B cell (primary cell): ENCODE measurements around the gene BTAF1. TPM values are rescaled to one million over a fixed set of nuclear protein-coding genes. Genes with fewer than 3 reads are reported as not detected.

Experiments
- ATAC-seq: fragments of 200-7000 bp; cut with Tn5 transposase; one replicate; pipeline ENCODE4 v1.10.0; 2021; ENCODE audit warnings: low read depth, mild to moderate bottlenecking, moderate number of reproducible peaks, moderate library complexity
- CTCF ChIA-PET: fragments of 350-600 bp; sonication (Branson Sonifier 250); formaldehyde crosslinking; loops from one replicate; lab custom pipeline; 2021; ENCODE audit warnings: antibody characterized with exemption, inconsistent platforms; lab: Charles Lee
- POLR2A ChIA-PET: fragments of 350-600 bp; sonication (Branson Sonifier 250); formaldehyde crosslinking; loops from one replicate; lab custom pipeline; 2021; ENCODE audit warnings: antibody characterized with exemption; lab: Charles Lee
- DNase-seq: peaks from one replicate; pipeline ENCODE4 v3.0.0; 2013
- H2AFZ ChIP-seq: 2 replicates; pipeline ENCODE4 v1.6.1; 2012; ENCODE audit warnings: mild to moderate bottlenecking, low read depth, low read length; ENCODE audit not compliant: insufficient read depth, poor library complexity, severe bottlenecking
- H3K27ac ChIP-seq, 2 donors: 1 replicate in 1 of 2; 2 replicates in 1 of 2; pipeline ENCODE4 v1.5.1; 2012 to 2013; ENCODE audit warnings: low read length in 2 of 2, mild to moderate bottlenecking in 2 of 2, moderate library complexity in 1 of 2
- H3K27me3 ChIP-seq, 4 experiments: fragments of 200-600 bp in 1 of 4; sonication (generic) in 1 of 4; replicated peaks in 1 of 4; 1 replicate in 2 of 4; 2 replicates in 2 of 4; pipeline versions ENCODE4 v1.6.1 to v1.7.0; 2013 to 2016; ENCODE audit warnings: low read length in 3 of 4, mild to moderate bottlenecking in 2 of 4, mixed read lengths in 1 of 4, moderate library complexity in 1 of 4; ENCODE audit not compliant: insufficient read depth in 4 of 4, control insufficient read depth in 3 of 4; ENCODE audit errors: control extremely low read depth in 1 of 4
- H3K36me3 ChIP-seq, 2 experiments: replicated peaks in 1 of 2; 1 replicate in 1 of 2; 2 replicates in 1 of 2; pipeline versions ENCODE4 v1.6.1 to v1.7.1; 2013; ENCODE audit warnings: low read length in 1 of 2; ENCODE audit not compliant: insufficient read depth in 2 of 2, control insufficient read depth in 1 of 2; ENCODE audit errors: control extremely low read depth in 1 of 2, extremely low read depth in 1 of 2
- H3K4me1 ChIP-seq, 2 donors: fragments of 200-600 bp in 1 of 2; sonication (generic) in 1 of 2; 1 replicate in 1 of 2; 2 replicates in 1 of 2; pipeline versions ENCODE4 v1.5.1 to v1.6.1; 2013 to 2017; ENCODE audit warnings: low read length in 2 of 2; ENCODE audit not compliant: control insufficient read depth in 2 of 2, insufficient read depth in 2 of 2
- H3K4me2 ChIP-seq: replicated peaks from 2 replicates; pipeline ENCODE3; 2012; ENCODE audit warnings: mild to moderate bottlenecking, low read depth, low read length; ENCODE audit not compliant: poor library complexity, severe bottlenecking
- H3K4me3 ChIP-seq, 5 experiments: fragments of 200-600 bp in 1 of 5; sonication (generic) in 1 of 5; 1 replicate in 3 of 5; 2 replicates in 2 of 5; pipeline versions ENCODE4 v1.5.1 to v1.7.0; 2011 to 2016; ENCODE audit warnings: low read length in 4 of 5, mild to moderate bottlenecking in 4 of 5, low read depth in 2 of 5, control low read depth in 1 of 5, moderate library complexity in 1 of 5; ENCODE audit not compliant: insufficient read depth in 1 of 5; ENCODE audit errors: control extremely low read depth in 1 of 5, extremely low read depth in 1 of 5
- H3K79me2 ChIP-seq: fragments of 200-600 bp; sonication (generic); one replicate; pipeline ENCODE4 v1.6.0; 2016; ENCODE audit warnings: low read length; ENCODE audit not compliant: control insufficient read depth, insufficient read depth
- H3K9ac ChIP-seq: fragments of 200-600 bp; sonication (generic); 2 replicates; pipeline ENCODE4 v1.6.1; 2017; ENCODE audit warnings: mild to moderate bottlenecking, low read length, moderate library complexity
- H3K9me3 ChIP-seq, 3 donors: one replicate each; pipeline versions ENCODE4 v1.6.1 to v1.7.1; 2013; ENCODE audit warnings: low read length in 2 of 3; ENCODE audit not compliant: control insufficient read depth in 2 of 3, insufficient read depth in 1 of 3; ENCODE audit errors: control extremely low read depth in 1 of 3
- H4K20me1 ChIP-seq: 2 replicates; pipeline ENCODE4 v1.6.0; 2012; ENCODE audit warnings: mild to moderate bottlenecking, low read length; ENCODE audit not compliant: insufficient read depth, control insufficient read depth, poor library complexity, severe bottlenecking
- H3K27ac Mint-ChIP-seq: one replicate; pipeline ENCODE4 v1.8.0; 2021; ENCODE audit warnings: mixed read lengths
- H3K27me3 Mint-ChIP-seq: one replicate; pipeline ENCODE4 v1.8.0; 2021; ENCODE audit warnings: mixed read lengths
- H3K4me1 Mint-ChIP-seq: one replicate; pipeline ENCODE4 v1.8.0; 2021; ENCODE audit warnings: mixed read lengths
- H3K4me3 Mint-ChIP-seq: one replicate; pipeline ENCODE4 v1.8.0; 2021; ENCODE audit warnings: mixed read lengths
- H3K9me3 Mint-ChIP-seq: one replicate; pipeline ENCODE4 v1.8.0; 2022; ENCODE audit warnings: mixed read lengths; ENCODE audit not compliant: insufficient read depth
- EZH2 ChIP-seq: IDR thresholded peaks from 2 replicates; pipeline ENCODE4 v1.6.1; 2012; ENCODE audit warnings: borderline replicate concordance, low read depth, mild to moderate bottlenecking, moderate library complexity, low read length; ENCODE audit not compliant: insufficient read depth, poor library complexity, severe bottlenecking
- WGBS: methylation state at CpG from one replicate; pipeline ENCODE4 v1.1.5; 2013; ENCODE audit warnings: missing lambda C conversion rate; ENCODE audit not compliant: insufficient coverage; 5-methylcytosine and 5-hydroxymethylcytosine counted together
- intact Hi-C: fragments of 100-400 bp; cut with micrococcal nuclease; formaldehyde crosslinking; loops from one replicate; pipeline ENCODE4 v1.10.0; 2022
- polyA plus RNA-seq: library from polyadenylated mRNA; depleted of rRNA; stranded (reverse); fragments of >200 nt; gene quantifications from 2 replicates; pipeline ENCODE4 v1.2.3, GENCODE V29; 2012
- total RNA-seq, 2 donors: library from RNA; stranded (reverse); fragments of 120-200 nt in 1 of 2; gene quantifications; 1 replicate in 1 of 2; 2 replicates in 1 of 2; pipeline versions ENCODE4 v1.2.3 to v1.2.4, GENCODE V29; 2013 to 2022
- TF ChIP-seq, protein P1 (sequence below): fragments of 200-600 bp; IDR thresholded peaks from one replicate; pipeline ENCODE4 v1.8.0; 2022; ENCODE audit warnings: antibody characterized with exemption, mild to moderate bottlenecking

The BTAF1 gene
- total and polyA plus RNA-seq, 2 donors (not counting 1 experiment from before 2014, with no cell fraction given), result 58.2 to 78.1 TPM

DNA sequence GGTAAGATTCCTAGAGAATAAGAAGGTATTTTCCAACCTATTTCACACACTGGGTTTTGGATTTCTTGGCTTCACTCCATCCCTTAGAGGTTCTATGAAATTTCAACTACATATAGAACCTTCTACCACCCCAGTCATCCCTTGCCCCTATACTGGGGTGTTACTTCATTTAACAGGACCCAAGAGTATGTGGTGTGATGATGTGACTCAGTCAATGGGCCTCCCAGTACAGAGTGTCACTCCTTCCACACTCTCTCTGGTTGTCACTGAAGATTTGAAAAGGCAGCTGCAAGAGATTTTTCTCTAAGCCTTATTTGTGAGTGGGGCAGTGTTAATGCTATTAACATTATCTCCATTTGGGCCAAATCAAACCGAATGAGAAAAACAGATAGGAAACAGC is 47.8 kb upstream of the BTAF1 start:
- ChIA-PET POLR2A (no interaction called here), CTCF (no interaction called here)
- WGBS, result no CpG with 5 or more reads among the region's 1 CpG
- Mint-ChIP-seq H3K4me3 (no peak overlapping the region), H3K27ac (no peak overlapping the region), H3K9me3 (no peaks in the 10 kb centered on the region), H3K27me3 (no peaks in the 10 kb centered on the region), H3K4me1 (no peaks in the 10 kb centered on the region)
- no peaks in the 10 kb centered on the region for H3K36me3 ChIP-seq
- no peaks in the 10 kb centered on the region for H4K20me1 ChIP-seq
- H2AFZ ChIP-seq, result no peak overlapping the region
- no peaks in the 10 kb centered on the region for H3K27me3 ChIP-seq
- DNase-seq, result no peak
- no peaks in the 10 kb centered on the region for H3K79me2 ChIP-seq
- H3K4me3 ChIP-seq, result no peak overlapping the region
- H3K9ac ChIP-seq, result no peak overlapping the region
- H3K27ac ChIP-seq, result no peak overlapping the region
- no peaks in the 10 kb centered on the region for H3K4me1 ChIP-seq
- ATAC-seq, result no peak
- H3K9me3 ChIP-seq, result no peaks in the 10 kb centered on the region
- H3K4me2 ChIP-seq, result no peak overlapping the region
- TF ChIP-seq EZH2, result no peak
- TF ChIP-seq, protein P1, sequence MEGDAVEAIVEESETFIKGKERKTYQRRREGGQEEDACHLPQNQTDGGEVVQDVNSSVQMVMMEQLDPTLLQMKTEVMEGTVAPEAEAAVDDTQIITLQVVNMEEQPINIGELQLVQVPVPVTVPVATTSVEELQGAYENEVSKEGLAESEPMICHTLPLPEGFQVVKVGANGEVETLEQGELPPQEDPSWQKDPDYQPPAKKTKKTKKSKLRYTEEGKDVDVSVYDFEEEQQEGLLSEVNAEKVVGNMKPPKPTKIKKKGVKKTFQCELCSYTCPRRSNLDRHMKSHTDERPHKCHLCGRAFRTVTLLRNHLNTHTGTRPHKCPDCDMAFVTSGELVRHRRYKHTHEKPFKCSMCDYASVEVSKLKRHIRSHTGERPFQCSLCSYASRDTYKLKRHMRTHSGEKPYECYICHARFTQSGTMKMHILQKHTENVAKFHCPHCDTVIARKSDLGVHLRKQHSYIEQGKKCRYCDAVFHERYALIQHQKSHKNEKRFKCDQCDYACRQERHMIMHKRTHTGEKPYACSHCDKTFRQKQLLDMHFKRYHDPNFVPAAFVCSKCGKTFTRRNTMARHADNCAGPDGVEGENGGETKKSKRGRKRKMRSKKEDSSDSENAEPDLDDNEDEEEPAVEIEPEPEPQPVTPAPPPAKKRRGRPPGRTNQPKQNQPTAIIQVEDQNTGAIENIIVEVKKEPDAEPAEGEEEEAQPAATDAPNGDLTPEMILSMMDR, result no peak
- intact Hi-C loops, result no loop called here

DNA sequence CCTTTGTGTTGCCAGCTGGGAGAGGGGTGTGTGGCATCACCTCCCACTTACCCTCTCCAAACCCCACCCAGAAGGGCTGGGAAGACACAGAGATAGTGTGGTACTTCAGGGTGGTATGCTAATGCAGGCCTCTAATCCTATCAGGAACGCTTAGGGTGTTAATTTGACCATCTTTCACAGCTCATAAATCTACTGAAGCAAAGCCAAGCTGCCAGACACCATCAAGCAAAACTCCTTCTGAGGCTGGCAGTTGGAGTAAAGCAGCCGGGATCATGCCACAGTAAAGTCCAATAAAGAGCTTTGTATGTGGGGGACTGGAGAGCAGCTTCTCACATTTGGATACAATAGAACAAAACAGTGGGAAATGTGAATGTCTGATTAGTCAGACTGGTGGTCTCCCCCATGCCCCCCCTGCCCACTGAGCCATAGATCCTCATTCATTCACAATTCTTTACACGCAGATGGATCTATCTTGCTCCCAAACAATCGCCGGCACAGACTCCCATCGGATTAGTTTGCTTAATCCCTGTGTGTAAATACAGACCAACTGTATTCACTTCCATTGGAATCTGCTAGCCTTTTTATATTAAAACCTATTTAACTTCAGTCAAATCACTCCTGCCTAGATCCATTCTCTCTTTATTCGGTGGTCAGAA is 43.9 kb upstream of the BTAF1 start:
- no peak overlapping the region for H3K4me3 Mint-ChIP-seq
- no peaks in the 10 kb centered on the region for H4K20me1 ChIP-seq
- no peaks in the 10 kb centered on the region for H3K4me1 ChIP-seq
- H3K27ac Mint-ChIP-seq, result no peak overlapping the region
- H3K9ac ChIP-seq, result no peak overlapping the region
- H2AFZ ChIP-seq, result no peak overlapping the region
- peaks cover 0 to 9% (median 0%) of the 10 kb centered on the region in 3 donors for H3K9me3 ChIP-seq
- no peak for DNase-seq
- H3K4me3 ChIP-seq, result no peak overlapping the region
- H3K36me3 ChIP-seq, result no peaks in the 10 kb centered on the region
- H3K4me1 Mint-ChIP-seq, result no peaks in the 10 kb centered on the region
- POLR2A ChIA-PET, result no interaction called here
- no peaks in the 10 kb centered on the region for H3K27me3 ChIP-seq
- CTCF ChIA-PET, result interaction anchor here (2.2 kb wide), 1 partner anchor 29 kb away, joined by 6 read pairs; the partner anchor contains the start of gene FGFBP3
- WGBS, result 84% methylated on average over 4 of the region's 7 CpGs
- intact Hi-C loops, result no loop called here
- ATAC-seq, result no peak
- H3K9me3 Mint-ChIP-seq, result peaks cover 2% of the 10 kb centered on the region
- H3K27ac ChIP-seq, result no peak overlapping the region
- no peak overlapping the region for H3K4me2 ChIP-seq
- no peaks in the 10 kb centered on the region for H3K79me2 ChIP-seq
- H3K27me3 Mint-ChIP-seq, result peaks cover 4% of the 10 kb centered on the region
- no peak for TF ChIP-seq EZH2
